ENCODE measurements around the gene SLC25A43.

- TF ChIP-seq, protein P1, sequence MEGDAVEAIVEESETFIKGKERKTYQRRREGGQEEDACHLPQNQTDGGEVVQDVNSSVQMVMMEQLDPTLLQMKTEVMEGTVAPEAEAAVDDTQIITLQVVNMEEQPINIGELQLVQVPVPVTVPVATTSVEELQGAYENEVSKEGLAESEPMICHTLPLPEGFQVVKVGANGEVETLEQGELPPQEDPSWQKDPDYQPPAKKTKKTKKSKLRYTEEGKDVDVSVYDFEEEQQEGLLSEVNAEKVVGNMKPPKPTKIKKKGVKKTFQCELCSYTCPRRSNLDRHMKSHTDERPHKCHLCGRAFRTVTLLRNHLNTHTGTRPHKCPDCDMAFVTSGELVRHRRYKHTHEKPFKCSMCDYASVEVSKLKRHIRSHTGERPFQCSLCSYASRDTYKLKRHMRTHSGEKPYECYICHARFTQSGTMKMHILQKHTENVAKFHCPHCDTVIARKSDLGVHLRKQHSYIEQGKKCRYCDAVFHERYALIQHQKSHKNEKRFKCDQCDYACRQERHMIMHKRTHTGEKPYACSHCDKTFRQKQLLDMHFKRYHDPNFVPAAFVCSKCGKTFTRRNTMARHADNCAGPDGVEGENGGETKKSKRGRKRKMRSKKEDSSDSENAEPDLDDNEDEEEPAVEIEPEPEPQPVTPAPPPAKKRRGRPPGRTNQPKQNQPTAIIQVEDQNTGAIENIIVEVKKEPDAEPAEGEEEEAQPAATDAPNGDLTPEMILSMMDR (conservative IDR thresholded peaks at IDR 0.05; ENCODE audit: low read length) = no peak
- TF ChIP-seq EZH2phosphoT487 (IDR thresholded peaks at IDR 0.05; ENCODE audit: borderline replicate concordance, low read depth, low read length) = no peak
Observed at GRCh38 chrX:119376312-119376711, 22.8 kb upstream of the SLC25A43 start.

Measured in OCI-LY7 (cell line).